ENCODE data around the gene TBCK. TPM values are rescaled to one million over a fixed set of nuclear protein-coding genes. Genes with fewer than 3 reads are reported as not detected.

The TBCK gene
- total RNA-seq, 2 experiments from 2014 or later, result 23.5 to 29.0 TPM

DNA sequence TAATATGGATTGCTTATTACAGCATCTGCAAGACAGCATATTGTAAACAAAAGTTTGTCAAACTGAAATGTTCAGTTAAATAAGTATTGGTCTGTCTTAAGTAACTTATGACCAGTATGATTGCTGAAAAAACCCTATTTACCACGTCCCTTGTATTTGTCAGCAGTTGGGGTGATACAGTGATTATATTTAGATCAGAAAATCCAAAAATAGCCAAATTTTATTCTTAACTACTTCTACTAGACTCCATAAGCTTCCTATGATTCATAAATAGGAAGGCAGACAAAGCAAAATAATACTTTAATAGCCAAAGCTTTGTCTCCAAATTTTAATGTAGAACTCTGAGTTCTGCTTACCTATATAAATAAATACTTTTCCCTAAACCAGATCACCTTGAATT lies 45.3 kb downstream of the TBCK start:
- intact Hi-C loops (cut with DNase I, micrococcal nuclease), result no loop called here
- Mint-ChIP-seq H3K27ac (no peak overlapping the region), H3K4me1 (ENCODE audit: low read depth) (peaks cover 9% of the 10 kb centered on the region), H3K36me3 (ENCODE audit: low read depth) (peaks cover 12% of the 10 kb centered on the region), H3K27me3 (no peaks in the 10 kb centered on the region), H3K9me3 (no peaks in the 10 kb centered on the region), H3K4me3 (no peak overlapping the region)
- no peak for ATAC-seq (ENCODE audit: poor library complexity)
- Histone ChIP-seq H3K4me1 (ENCODE audit: insufficient read depth, low read length) (no peaks in the 10 kb centered on the region), H3K27me3 (ENCODE audit: control insufficient read depth in 1 of 2, insufficient read depth in 2 of 2, low read length in 2 of 2) (no peaks in the 10 kb centered on the region), H3K4me3 (ENCODE audit: low read length) (no peak overlapping the region), H3K27ac (ENCODE audit: low read depth in 1 of 2, low read length in 2 of 2) (no peak overlapping the region), H3K36me3 (ENCODE audit: insufficient read depth, low read length) (no peaks in the 10 kb centered on the region), H3K9me3 (ENCODE audit: control insufficient read depth in 1 of 2, insufficient read depth in 1 of 2, low read length in 2 of 2) (no peaks in the 10 kb centered on the region)
- TF ChIP-seq, protein P1, sequence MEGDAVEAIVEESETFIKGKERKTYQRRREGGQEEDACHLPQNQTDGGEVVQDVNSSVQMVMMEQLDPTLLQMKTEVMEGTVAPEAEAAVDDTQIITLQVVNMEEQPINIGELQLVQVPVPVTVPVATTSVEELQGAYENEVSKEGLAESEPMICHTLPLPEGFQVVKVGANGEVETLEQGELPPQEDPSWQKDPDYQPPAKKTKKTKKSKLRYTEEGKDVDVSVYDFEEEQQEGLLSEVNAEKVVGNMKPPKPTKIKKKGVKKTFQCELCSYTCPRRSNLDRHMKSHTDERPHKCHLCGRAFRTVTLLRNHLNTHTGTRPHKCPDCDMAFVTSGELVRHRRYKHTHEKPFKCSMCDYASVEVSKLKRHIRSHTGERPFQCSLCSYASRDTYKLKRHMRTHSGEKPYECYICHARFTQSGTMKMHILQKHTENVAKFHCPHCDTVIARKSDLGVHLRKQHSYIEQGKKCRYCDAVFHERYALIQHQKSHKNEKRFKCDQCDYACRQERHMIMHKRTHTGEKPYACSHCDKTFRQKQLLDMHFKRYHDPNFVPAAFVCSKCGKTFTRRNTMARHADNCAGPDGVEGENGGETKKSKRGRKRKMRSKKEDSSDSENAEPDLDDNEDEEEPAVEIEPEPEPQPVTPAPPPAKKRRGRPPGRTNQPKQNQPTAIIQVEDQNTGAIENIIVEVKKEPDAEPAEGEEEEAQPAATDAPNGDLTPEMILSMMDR (IDR thresholded peaks at IDR 0.05), result no peak
- DNase-seq, result no peak
- ChIA-PET POLR2A (no interaction called here), CTCF (no interaction called here)

DNA sequence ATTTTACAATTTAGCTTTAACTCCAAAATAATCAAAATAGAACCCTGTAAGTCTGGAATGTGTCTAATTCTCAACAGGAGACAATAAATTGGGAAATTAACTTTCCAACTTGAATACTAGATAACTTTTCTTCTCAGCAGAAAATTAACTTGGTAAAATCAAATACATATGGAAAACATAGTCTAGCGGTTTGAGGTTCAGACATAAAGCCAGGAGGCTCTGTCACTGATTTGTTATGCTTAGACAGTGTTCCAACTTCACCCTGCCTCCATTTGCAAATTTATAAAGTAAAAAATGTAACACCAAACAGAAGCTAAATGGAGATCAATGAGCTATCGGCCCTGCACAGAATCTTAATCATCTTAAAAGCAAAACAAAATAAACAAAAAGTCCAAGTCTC lies 46.3 kb downstream of the TBCK start:
- CTCF ChIA-PET, result no interaction called here
- H3K27ac ChIP-seq (ENCODE audit: low read depth in 1 of 2, low read length in 2 of 2), result no peak overlapping the region
- Mint-ChIP-seq H3K36me3 (ENCODE audit: low read depth) (peaks cover 11% of the 10 kb centered on the region), H3K9me3 (no peaks in the 10 kb centered on the region), H3K4me1 (ENCODE audit: low read depth) (peaks cover 9% of the 10 kb centered on the region), H3K4me3 (no peak overlapping the region), H3K27me3 (no peaks in the 10 kb centered on the region), H3K27ac (no peak overlapping the region)
- TF ChIP-seq, protein P1 (IDR thresholded peaks at IDR 0.05), result no peak
- POLR2A ChIA-PET, result no interaction called here
- no peak for DNase-seq
- no peaks in the 10 kb centered on the region for H3K4me1 ChIP-seq (ENCODE audit: insufficient read depth, low read length)
- H3K9me3 ChIP-seq (ENCODE audit: control insufficient read depth in 1 of 2, insufficient read depth in 1 of 2, low read length in 2 of 2), result no peaks in the 10 kb centered on the region
- no peak for ATAC-seq (ENCODE audit: poor library complexity)
- no peaks in the 10 kb centered on the region for H3K27me3 ChIP-seq (ENCODE audit: control insufficient read depth in 1 of 2, insufficient read depth in 2 of 2, low read length in 2 of 2)
- H3K36me3 ChIP-seq (ENCODE audit: insufficient read depth, low read length), result no peaks in the 10 kb centered on the region
- no peak overlapping the region for H3K4me3 ChIP-seq (ENCODE audit: low read length)
- intact Hi-C loops (cut with DNase I, micrococcal nuclease), result loop anchor here (5.0 to 10.0 kb wide), 2 partner anchors 233 to 235 kb away; no protein-coding TSS in a partner anchor

DNA sequence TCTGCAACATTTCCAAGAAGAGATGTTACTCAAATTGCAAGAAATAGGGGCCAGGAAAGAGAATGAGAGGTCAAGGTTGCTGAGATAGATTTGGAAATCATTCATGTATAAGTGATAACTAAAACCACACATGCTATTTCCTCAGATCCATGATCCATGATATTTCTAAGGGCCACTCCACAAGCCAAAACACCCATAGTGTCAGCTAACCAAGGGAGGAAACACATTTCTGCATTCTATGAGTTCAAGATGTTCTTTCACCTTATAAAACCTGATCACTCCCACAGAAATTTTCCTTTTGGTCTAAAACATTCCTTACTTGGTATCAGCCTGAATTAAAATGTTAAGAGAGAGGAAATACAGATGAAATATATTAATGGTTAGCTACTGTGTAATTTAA lies 47.2 kb downstream of the TBCK start:
- H3K27ac ChIP-seq (ENCODE audit: low read depth in 1 of 2, low read length in 2 of 2), result no peak overlapping the region
- no peaks in the 10 kb centered on the region for H3K9me3 ChIP-seq (ENCODE audit: control insufficient read depth in 1 of 2, insufficient read depth in 1 of 2, low read length in 2 of 2)
- ChIA-PET POLR2A (no interaction called here), CTCF (no interaction called here)
- H3K4me1 ChIP-seq (ENCODE audit: insufficient read depth, low read length), result no peaks in the 10 kb centered on the region
- no peak overlapping the region for H3K4me3 Mint-ChIP-seq
- H3K36me3 ChIP-seq (ENCODE audit: insufficient read depth, low read length), result no peaks in the 10 kb centered on the region
- no peaks in the 10 kb centered on the region for H3K27me3 Mint-ChIP-seq
- H3K27me3 ChIP-seq (ENCODE audit: control insufficient read depth in 1 of 2, insufficient read depth in 2 of 2, low read length in 2 of 2), result no peaks in the 10 kb centered on the region
- H3K4me1 Mint-ChIP-seq (ENCODE audit: low read depth), result peaks cover 3% of the 10 kb centered on the region
- H3K27ac Mint-ChIP-seq, result no peak overlapping the region
- TF ChIP-seq, protein P1 (IDR thresholded peaks at IDR 0.05), result no peak
- no peaks in the 10 kb centered on the region for H3K9me3 Mint-ChIP-seq
- H3K4me3 ChIP-seq (ENCODE audit: low read length), result no peak overlapping the region
- intact Hi-C loops (cut with DNase I, micrococcal nuclease), result loop anchor here (5.0 to 10.0 kb wide), 2 partner anchors 234 to 236 kb away; no protein-coding TSS in a partner anchor
- DNase-seq, result no peak
- H3K36me3 Mint-ChIP-seq (ENCODE audit: low read depth), result peaks cover 5% of the 10 kb centered on the region
- no peak for ATAC-seq (ENCODE audit: poor library complexity)

All from CD4-positive, alpha-beta T cell (primary cell).